Measurements from ENCODE around the gene ACVR2B. TPM values are rescaled to one million over a fixed set of nuclear protein-coding genes. Genes with fewer than 3 reads are reported as not detected.
"Not testable (repeated sequence)": the region's sequence is repeated elsewhere in the genome, so short reads cannot be mapped to it uniquely, and the experiment has no call there.

The ACVR2B gene
- total and polyA plus RNA-seq, 2 experiments from 2014 or later: 27.9 to 98.7 TPM

DNA sequence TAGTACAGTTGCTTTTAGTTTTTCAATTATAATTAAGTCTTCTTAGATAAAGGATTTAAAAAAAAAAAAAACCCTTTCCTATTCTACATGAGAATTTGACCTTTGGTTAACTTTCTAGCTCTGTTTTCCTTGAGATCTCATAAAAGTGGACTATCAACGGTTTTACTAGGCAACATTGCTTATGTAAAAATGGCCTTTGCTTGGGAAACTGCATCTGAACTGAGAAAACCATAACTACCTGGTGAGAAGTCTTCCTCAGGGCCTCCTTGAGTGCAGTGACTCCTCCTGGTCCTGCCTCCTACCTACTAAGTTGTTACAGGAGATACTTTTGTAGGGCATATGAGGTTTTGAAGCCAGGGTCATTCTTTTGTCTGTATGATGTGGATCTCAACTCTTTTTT is 42.1 kb upstream of the ACVR2B start (continued):
- TF ChIP-seq, protein P1, sequence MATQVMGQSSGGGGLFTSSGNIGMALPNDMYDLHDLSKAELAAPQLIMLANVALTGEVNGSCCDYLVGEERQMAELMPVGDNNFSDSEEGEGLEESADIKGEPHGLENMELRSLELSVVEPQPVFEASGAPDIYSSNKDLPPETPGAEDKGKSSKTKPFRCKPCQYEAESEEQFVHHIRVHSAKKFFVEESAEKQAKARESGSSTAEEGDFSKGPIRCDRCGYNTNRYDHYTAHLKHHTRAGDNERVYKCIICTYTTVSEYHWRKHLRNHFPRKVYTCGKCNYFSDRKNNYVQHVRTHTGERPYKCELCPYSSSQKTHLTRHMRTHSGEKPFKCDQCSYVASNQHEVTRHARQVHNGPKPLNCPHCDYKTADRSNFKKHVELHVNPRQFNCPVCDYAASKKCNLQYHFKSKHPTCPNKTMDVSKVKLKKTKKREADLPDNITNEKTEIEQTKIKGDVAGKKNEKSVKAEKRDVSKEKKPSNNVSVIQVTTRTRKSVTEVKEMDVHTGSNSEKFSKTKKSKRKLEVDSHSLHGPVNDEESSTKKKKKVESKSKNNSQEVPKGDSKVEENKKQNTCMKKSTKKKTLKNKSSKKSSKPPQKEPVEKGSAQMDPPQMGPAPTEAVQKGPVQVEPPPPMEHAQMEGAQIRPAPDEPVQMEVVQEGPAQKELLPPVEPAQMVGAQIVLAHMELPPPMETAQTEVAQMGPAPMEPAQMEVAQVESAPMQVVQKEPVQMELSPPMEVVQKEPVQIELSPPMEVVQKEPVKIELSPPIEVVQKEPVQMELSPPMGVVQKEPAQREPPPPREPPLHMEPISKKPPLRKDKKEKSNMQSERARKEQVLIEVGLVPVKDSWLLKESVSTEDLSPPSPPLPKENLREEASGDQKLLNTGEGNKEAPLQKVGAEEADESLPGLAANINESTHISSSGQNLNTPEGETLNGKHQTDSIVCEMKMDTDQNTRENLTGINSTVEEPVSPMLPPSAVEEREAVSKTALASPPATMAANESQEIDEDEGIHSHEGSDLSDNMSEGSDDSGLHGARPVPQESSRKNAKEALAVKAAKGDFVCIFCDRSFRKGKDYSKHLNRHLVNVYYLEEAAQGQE (IDR thresholded peaks at IDR 0.05; ENCODE audit: unreplicated experiment): no peak
- TF ChIP-seq EZH2 (IDR thresholded peaks at IDR 0.05; ENCODE audit: low read depth, unreplicated experiment) (no peak), NANOG (IDR thresholded peaks at IDR 0.05; ENCODE audit: borderline replicate concordance) (no peak)

- H3F3A ChIP-seq (replicated peaks; ENCODE audit: low read depth); H3K27me3 Mint-ChIP-seq (ENCODE audit: insufficient read depth, low read depth, poor library complexity); H4K20me1 ChIP-seq (replicated peaks; ENCODE audit: insufficient read depth); ATAC-seq; DNase-seq (ENCODE audit: low spot score); H3K36me3 Mint-ChIP-seq (ENCODE audit: low read depth); H3K27me3 ChIP-seq (ENCODE audit: insufficient read depth); H3K36me3 ChIP-seq (ENCODE audit: insufficient read depth); H3K4me3 Mint-ChIP-seq; H3K9me2 ChIP-seq (ENCODE audit: insufficient read depth); H3K4me3 ChIP-seq; H3K9me3 Mint-ChIP-seq; H3K79me2 ChIP-seq (replicated peaks; ENCODE audit: insufficient read depth): not testable (repeated sequence)
- Histone ChIP-seq H3K4me2 (peak overlapping the region; percentile 49; the same call in 1 of the 2 replicates), H3K4me1 (ENCODE audit: insufficient read depth) (peaks cover 16% of the 10 kb centered on the region), H2AFZ (peak overlapping the region; percentile 82), H3K27ac (ENCODE audit: low read depth) (peak overlapping the region; percentile 86)
- Mint-ChIP-seq H3K27ac (0 out of 2 replicates have a peak overlapping the region, but pooled peaks have one; percentile 61), H3K4me1 (peaks cover 20% of the 10 kb centered on the region)
These were observed 32.9 kb upstream of the ACVR2B start for GRCh38 chr3:38420758-38421157.

- Histone ChIP-seq H3K4me2 (peak overlapping the region; percentile 49), H4K20me1 (replicated peaks; ENCODE audit: insufficient read depth) (no peaks in the 10 kb centered on the region), H3K36me3 (ENCODE audit: insufficient read depth) (no peaks in the 10 kb centered on the region), H3K27me3 (ENCODE audit: insufficient read depth) (no peaks in the 10 kb centered on the region), H3K9me2 (ENCODE audit: insufficient read depth) (no peaks in the 10 kb centered on the region), H3K4me3 (0 out of 2 replicates have a peak overlapping the region, but pooled peaks have one; percentile 3), H3K4me1 (ENCODE audit: insufficient read depth) (peaks cover 16% of the 10 kb centered on the region), H2AFZ (peak overlapping the region; percentile 82), H3F3A (replicated peaks; ENCODE audit: low read depth) (peaks cover 4% of the 10 kb centered on the region; the same call in 1 of the 2 replicates), H3K79me2 (replicated peaks; ENCODE audit: insufficient read depth) (no peaks in the 10 kb centered on the region), H3K27ac (ENCODE audit: low read depth) (peak overlapping the region; percentile 86)
- no peaks in the 10 kb centered on the region for H3K36me3 Mint-ChIP-seq (ENCODE audit: low read depth)
- DNase-seq (ENCODE audit: low spot score) (peak; percentile 75), ATAC-seq (peak; percentile 71)
- H3K27me3 Mint-ChIP-seq (ENCODE audit: insufficient read depth, low read depth, poor library complexity): no peaks in the 10 kb centered on the region
- no peaks in the 10 kb centered on the region for H3K9me3 Mint-ChIP-seq
- 0 out of 2 replicates have a peak overlapping the region, but pooled peaks have one; percentile 61 for H3K27ac Mint-ChIP-seq
- H3K4me3 Mint-ChIP-seq: no peak overlapping the region; the same call in 2 of the 3 replicates
- H3K4me1 Mint-ChIP-seq: peaks cover 20% of the 10 kb centered on the region
- TF ChIP-seq EZH2 (IDR thresholded peaks at IDR 0.05; ENCODE audit: low read depth, unreplicated experiment): no peak
- TF ChIP-seq POLR2AphosphoS5 (IDR thresholded peaks at IDR 0.05; ENCODE audit: low read depth): no peak
- no peak for TF ChIP-seq ZNF331 (CRISPR knock-in tag; IDR thresholded peaks at IDR 0.05; ENCODE audit: low read depth)
- TF ChIP-seq ETS1 (IDR thresholded peaks at IDR 0.05): no peak
- no peak for TF ChIP-seq JUNB (IDR thresholded peaks at IDR 0.05; ENCODE audit: unreplicated experiment)
- TF ChIP-seq ZNF462 (CRISPR knock-in tag; IDR thresholded peaks at IDR 0.05): no peak
- no peak for TF ChIP-seq ZNF114 (CRISPR knock-in tag; IDR thresholded peaks at IDR 0.05)
These were observed 31.9 kb upstream of the ACVR2B start for GRCh38 chr3:38421679-38422336.
